Left renal cortex interstitium (tissue), 4 donors: ENCODE results near the gene CABP7. TPM values are rescaled to one million over a fixed set of nuclear protein-coding genes. Genes with fewer than 3 reads are reported as not detected.

Experiments
- DNase-seq, 4 donors: peaks; one replicate each; pipeline ENCODE4 v3.0.0-alpha.2; 2013; ENCODE audit warnings: low read depth in 4 of 4, low spot score in 2 of 4, missing footprints in 1 of 4
- polyA plus RNA-seq, 4 donors: library from polyadenylated mRNA; unstranded; fragments of 120-200 nt; gene quantifications; one replicate each; pipeline ENCODE4 v1.2.1, GENCODE V29; 2013; ENCODE audit not compliant: insufficient read length in 4 of 4

The CABP7 gene
- polyA plus RNA-seq, 4 donors: 0.06 to 0.33 (median 0.13) TPM

GRCh38 chr22:29722151-29722550 is 2.3 kb downstream of the CABP7 start:
- no peak for DNase-seq

GRCh38 chr22:29722587-29722986 is 2.8 kb downstream of the CABP7 start:
- DNase-seq: no peak

- no peak for DNase-seq
Observed at GRCh38 chr22:29723766-29724165, 4.0 kb downstream of the CABP7 start.

- no peak for DNase-seq
Observed at GRCh38 chr22:29724843-29725242, 5.0 kb downstream of the CABP7 start.

- DNase-seq: no peak
Observed at GRCh38 chr22:29726106-29726505, 6.3 kb downstream of the CABP7 start.

DNA sequence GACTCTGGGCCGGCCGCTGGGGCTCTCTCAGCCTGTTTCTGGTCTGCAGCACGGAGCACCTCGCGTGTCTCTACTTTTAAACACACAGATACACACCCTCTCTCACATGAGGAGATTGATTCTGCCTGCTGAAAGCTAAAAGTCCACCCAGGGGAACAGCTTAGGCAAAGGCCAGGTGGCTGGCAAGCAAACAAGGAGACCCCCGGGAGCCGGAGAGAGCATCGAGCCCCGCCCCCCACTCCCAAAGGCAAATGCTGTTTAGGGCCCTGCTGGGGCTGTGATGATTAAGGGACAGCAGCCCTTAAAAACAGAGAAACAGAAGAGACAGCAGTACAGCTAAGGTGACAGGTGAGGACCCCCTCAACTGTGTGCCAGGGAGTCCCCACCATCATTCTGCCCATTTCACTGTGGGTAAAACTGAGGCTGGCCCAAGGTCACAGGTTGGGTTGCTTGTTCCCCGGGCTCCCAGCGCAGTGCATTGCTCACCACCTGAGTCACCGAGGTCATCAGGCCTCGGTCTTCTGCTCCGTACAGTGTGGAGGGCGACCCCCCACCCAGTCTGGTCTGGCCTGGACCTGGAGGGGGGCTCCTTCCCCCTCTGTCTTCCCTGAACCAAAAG is 6.8 kb downstream of the CABP7 start:
- DNase-seq: no peak

GRCh38 chr22:29727131-29727523 is 7.3 kb downstream of the CABP7 start:
- DNase-seq: peak in 1 of 4 donors; percentile 38

GRCh38 chr22:29729161-29729560 is 9.4 kb downstream of the CABP7 start:
- no peak for DNase-seq

- DNase-seq: no peak
Observed at GRCh38 chr22:29731058-29731850, 11.5 kb downstream of the CABP7 start.

DNA sequence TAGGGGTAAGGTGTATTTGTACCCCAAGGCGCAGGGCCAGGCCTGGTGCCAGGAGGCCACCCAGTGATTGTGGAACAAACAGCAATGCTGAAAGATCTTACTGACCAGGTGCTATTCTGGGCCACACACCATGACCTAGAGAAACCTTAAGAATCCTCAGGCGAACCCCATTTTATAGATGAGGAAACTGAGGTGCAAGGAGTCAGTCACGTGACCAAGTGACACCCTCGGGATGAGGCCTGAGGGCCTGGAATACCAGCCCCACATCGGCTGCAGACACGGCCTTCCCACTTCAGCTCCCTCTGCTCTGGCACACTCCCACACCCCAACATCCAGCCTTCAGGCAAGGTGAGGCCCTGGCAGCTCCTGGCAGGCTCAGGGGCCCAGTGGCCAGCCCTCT is 13.1 kb downstream of the CABP7 start:
- DNase-seq: no peak

GRCh38 chr22:29733362-29734201 is 13.8 kb downstream of the CABP7 start:
- DNase-seq: peak in 2 of 4 donors; percentile 41 to 44

- DNase-seq: no peak
Observed at GRCh38 chr22:29734406-29734805, 14.6 kb downstream of the CABP7 start.

GRCh38 chr22:29734838-29735237 is 15.0 kb downstream of the CABP7 start:
- DNase-seq: no peak

- DNase-seq: no peak
Observed at GRCh38 chr22:29735416-29735815, 15.6 kb downstream of the CABP7 start.

DNA sequence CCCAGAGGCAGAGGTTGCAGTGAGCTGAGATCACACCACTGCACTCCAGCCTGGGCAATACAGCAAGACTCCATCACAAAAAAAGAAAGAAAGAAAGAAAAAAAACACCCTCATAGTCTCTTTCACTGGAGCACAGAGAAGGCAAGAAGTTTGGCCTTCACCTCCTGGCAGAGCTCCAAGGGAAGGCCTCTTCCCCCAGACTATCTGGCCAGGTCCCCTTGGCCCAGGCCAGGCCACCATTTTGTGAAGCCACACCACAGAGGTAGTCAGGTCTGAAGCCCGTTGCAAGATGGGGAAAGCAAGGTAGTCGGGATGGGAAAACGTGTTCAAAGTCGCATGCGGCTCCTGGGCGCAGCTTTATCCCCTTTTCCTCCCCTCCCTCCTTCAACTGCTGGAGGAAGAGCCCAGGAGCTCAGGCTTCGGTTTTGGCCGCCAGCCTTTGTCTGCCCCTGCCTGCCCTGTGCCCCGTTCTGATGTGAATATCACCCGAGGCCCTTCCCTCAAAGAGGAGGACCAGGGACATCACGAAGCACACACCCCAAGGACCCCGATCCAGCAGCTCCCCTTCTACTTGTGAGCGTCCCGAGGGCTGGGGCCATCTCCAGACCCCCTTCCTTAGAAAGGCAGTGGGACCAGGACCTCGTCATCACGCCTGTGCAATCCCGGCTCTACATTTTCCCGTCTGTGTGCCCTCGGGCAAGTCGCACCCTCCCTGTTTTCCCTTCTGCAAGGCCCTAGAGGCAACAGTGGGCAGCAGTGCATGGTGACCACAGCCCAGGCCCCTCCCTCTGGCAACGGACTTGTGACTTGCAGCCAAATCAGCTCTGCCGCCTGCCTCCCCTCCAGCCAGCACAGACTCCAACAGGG is 17.7 kb downstream of the CABP7 start:
- no peak for DNase-seq

- DNase-seq: no peak
Observed at GRCh38 chr22:29738118-29738815, 18.5 kb downstream of the CABP7 start.

DNA sequence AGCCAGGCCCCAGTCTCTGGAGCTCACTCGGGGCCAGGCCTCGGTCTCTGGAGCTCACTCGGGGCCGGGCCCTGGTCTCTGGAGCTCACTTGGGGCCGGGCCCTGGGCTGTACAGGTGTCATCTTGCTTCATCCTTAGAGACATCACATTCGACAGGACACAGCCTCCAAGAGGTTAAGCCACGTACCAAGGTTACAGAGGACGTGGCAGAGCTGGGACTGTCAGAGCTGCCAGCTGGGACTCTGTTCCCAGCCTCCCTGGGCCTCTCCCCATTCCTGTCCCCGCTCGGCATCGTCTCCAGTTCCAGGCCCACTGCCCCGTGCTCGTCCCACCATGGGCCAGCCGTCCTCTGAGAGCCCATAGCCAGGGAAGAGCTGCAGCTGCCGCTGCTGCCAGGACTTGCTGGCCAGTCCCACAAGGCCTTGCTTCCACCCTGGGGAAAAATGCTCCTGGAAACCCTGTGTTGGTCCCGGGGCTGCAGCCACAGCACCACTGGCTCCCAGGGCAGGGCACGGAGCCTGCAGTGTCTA is 19.6 kb downstream of the CABP7 start:
- DNase-seq: no peak

- no peak for DNase-seq
Observed at GRCh38 chr22:29740216-29740615, 20.4 kb downstream of the CABP7 start.

GRCh38 chr22:29741926-29742325 is 22.1 kb downstream of the CABP7 start:
- DNase-seq: no peak

- DNase-seq: no peak
Observed at GRCh38 chr22:29742326-29742725, 22.5 kb downstream of the CABP7 start.
